Thymus (tissue), 11 donors: ENCODE data around the gene MED29. TPM values are rescaled to one million over a fixed set of nuclear protein-coding genes. Genes with fewer than 3 reads are reported as not detected.
A peak's percentile ranks its signal among the peaks of the same experiment; 100 is the strongest.

Experiments
- DNase-seq, 9 donors: peaks; one replicate each; pipeline ENCODE4 v3.0.0-alpha.2; 2013; ENCODE audit warnings: low spot score in 9 of 9, low read depth in 6 of 9, missing footprints in 1 of 9
- H3K27ac ChIP-seq, 2 donors: one replicate each; pipeline ENCODE4 v1.5.1; 2013; ENCODE audit warnings: control low read depth in 1 of 2, low read depth in 1 of 2, low read length in 1 of 2, mild to moderate bottlenecking in 1 of 2, moderate library complexity in 1 of 2
- H3K27me3 ChIP-seq, 2 donors: one replicate each; pipeline ENCODE4 v1.5.1; 2013; ENCODE audit warnings: low read length in 1 of 2; ENCODE audit not compliant: control insufficient read depth in 2 of 2, insufficient read depth in 1 of 2
- H3K36me3 ChIP-seq, 2 donors: one replicate each; pipeline ENCODE4 v1.5.1; 2013; ENCODE audit warnings: low read length in 1 of 2, mild to moderate bottlenecking in 1 of 2, moderate library complexity in 1 of 2; ENCODE audit not compliant: control insufficient read depth in 2 of 2, insufficient read depth in 2 of 2
- H3K4me1 ChIP-seq, 2 donors: one replicate each; pipeline ENCODE4 v1.5.1; 2013; ENCODE audit warnings: low read length in 2 of 2; ENCODE audit not compliant: control insufficient read depth in 2 of 2, insufficient read depth in 2 of 2
- H3K4me3 ChIP-seq, 2 donors: one replicate each; pipeline ENCODE4 v1.5.1; 2013; ENCODE audit warnings: low read length in 2 of 2, control low read depth in 1 of 2, mild to moderate bottlenecking in 1 of 2
- H3K9me3 ChIP-seq, 2 donors: one replicate each; pipeline ENCODE4 v1.5.1; 2013; ENCODE audit warnings: low read length in 1 of 2, mild to moderate bottlenecking in 1 of 2; ENCODE audit not compliant: control insufficient read depth in 2 of 2, insufficient read depth in 1 of 2
- WGBS: extraction: QIAGEN DNeasy Blood & Tissue Kit; methylation state at CpG from one replicate; pipeline ENCODE4 v1.1.7; 2013; 5-methylcytosine and 5-hydroxymethylcytosine counted together
- polyA plus RNA-seq: library from polyadenylated mRNA; stranded (reverse); fragments of 200-250 nt; gene quantifications from one replicate; pipeline ENCODE4 v1.2.3, GENCODE V29; 2013
- total RNA-seq: library from RNA; stranded (reverse); fragments of 120-200 nt; gene quantifications from one replicate; pipeline ENCODE4 v1.2.4, GENCODE V29; 2013
- donor health status: healthy.

MED29 gene
- total and polyA plus RNA-seq, 2 donors = 15.8 to 27.8 TPM

DNA sequence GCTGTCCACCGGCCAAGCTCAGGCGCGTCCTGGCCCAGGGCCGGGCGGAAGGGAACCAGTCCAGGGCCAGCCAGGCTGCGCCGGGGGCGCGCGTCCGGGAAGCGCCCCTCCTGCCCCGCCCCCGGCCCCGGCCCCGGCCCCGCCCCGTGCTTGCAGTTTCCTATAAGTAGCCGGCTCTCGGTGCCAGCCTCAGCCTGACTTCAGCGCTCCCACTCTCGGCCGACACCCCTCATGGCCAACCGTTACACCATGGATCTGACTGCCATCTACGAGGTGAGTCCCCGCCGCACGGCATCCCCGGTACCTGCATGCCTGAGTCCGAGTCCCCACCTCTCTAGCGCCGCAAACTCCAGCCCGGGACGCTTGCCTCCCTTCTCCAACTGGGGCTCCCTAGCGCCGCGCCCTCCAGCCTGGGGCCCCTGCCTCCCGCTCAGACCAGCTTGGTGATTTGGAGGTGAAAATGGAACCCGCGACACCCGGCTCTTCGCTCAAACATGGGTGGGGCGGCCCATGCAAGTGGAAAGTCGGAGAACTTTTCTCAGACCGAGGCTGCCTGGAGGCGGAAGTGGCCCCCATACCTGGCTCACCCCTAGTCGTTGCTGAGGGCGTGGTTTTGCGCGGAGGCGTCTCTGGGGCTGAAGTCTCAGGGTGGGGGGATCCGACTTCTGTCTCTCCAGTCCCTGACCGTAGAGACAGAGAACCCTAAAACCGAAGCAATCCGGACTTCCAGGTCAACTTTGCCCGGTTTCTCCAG, 15.7 kb downstream of the MED29 start, which contains the start of gene ZFP36:
ZFP36 (plus strand) TSS at position 192 of the 754 bp plus-strand sequence; CDS start at position 250, 58 bp downstream.
- Histone ChIP-seq H3K36me3 (peaks cover 15% of the 10 kb centered on the region in 2 donors), H3K9me3 (peaks cover 0 to 6% of the 10 kb centered on the region in 2 donors), H3K27me3 (peaks cover 0 to 2% of the 10 kb centered on the region in 2 donors), H3K4me3 (peak within 1 kb of the TSS; percentile 99 to 100), H3K27ac (peak within 1 kb of the TSS; percentile 100), H3K4me1 (peaks cover 47 to 85% of the 10 kb centered on the region in 2 donors)
- peak in 6 of 9 donors; percentile 75 to 93 (median 84) for DNase-seq
- WGBS = under 1% methylated on average over 56 of the region's 56 CpGs

GRCh38 chr19:39407410-39407659, 16.2 kb downstream of the MED29 start:
- Histone ChIP-seq H3K4me1 (peaks cover 42 to 80% of the 10 kb centered on the region in 2 donors), H3K27ac (peak overlapping the region; percentile 100), H3K9me3 (peaks cover 0 to 6% of the 10 kb centered on the region in 2 donors), H3K36me3 (peaks cover 15% of the 10 kb centered on the region in 2 donors), H3K4me3 (peak overlapping the region; percentile 99 to 100), H3K27me3 (peaks cover 0 to 2% of the 10 kb centered on the region in 2 donors)
- under 1% methylated on average over 14 of the region's 14 CpGs for WGBS
- DNase-seq = no peak

DNA sequence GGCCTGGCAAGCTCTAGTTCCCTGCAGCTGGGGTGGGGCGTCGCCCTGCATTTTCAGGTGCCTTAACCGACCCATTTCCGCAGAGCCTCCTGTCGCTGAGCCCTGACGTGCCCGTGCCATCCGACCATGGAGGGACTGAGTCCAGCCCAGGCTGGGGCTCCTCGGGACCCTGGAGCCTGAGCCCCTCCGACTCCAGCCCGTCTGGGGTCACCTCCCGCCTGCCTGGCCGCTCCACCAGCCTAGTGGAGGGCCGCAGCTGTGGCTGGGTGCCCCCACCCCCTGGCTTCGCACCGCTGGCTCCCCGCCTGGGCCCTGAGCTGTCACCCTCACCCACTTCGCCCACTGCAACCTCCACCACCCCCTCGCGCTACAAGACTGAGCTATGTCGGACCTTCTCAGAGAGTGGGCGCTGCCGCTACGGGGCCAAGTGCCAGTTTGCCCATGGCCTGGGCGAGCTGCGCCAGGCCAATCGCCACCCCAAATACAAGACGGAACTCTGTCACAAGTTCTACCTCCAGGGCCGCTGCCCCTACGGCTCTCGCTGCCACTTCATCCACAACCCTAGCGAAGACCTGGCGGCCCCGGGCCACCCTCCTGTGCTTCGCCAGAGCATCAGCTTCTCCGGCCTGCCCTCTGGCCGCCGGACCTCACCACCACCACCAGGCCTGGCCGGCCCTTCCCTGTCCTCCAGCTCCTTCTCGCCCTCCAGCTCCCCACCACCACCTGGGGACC, 16.6 kb downstream of the MED29 start:
- WGBS = 40% methylated on average over 40 of the region's 40 CpGs

GRCh38 chr19:39408392-39409207, 17.4 kb downstream of the MED29 start:
- peak overlapping the region; percentile 99 to 100 for H3K4me3 ChIP-seq
- 75% methylated on average over 20 of the region's 20 CpGs for WGBS
- peak in 1 of 9 donors; percentile 27 for DNase-seq
- peaks cover 31 to 69% of the 10 kb centered on the region in 2 donors for H3K4me1 ChIP-seq
- peaks cover 0 to 6% of the 10 kb centered on the region in 2 donors for H3K9me3 ChIP-seq
- peaks cover 0 to 2% of the 10 kb centered on the region in 2 donors for H3K27me3 ChIP-seq
- H3K36me3 ChIP-seq = peaks cover 15% of the 10 kb centered on the region in 2 donors
- H3K27ac ChIP-seq = peak overlapping the region; percentile 100

More for the DNA sequence above, 16.6 kb downstream of the MED29 start:
- H3K27me3 ChIP-seq = peaks cover 0 to 2% of the 10 kb centered on the region in 2 donors
- peak overlapping the region; percentile 99 to 100 for H3K4me3 ChIP-seq
- peak overlapping the region; percentile 100 for H3K27ac ChIP-seq
- H3K9me3 ChIP-seq = peaks cover 0 to 6% of the 10 kb centered on the region in 2 donors
- peaks cover 38 to 75% of the 10 kb centered on the region in 2 donors for H3K4me1 ChIP-seq
- H3K36me3 ChIP-seq = peaks cover 15% of the 10 kb centered on the region in 2 donors
- DNase-seq = peak in 5 of 9 donors; percentile 60 to 88 (median 75)

- peak overlapping the region; percentile 99 to 100 for H3K27ac ChIP-seq
- peaks cover 0 to 6% of the 10 kb centered on the region in 2 donors for H3K9me3 ChIP-seq
- peaks cover 0 to 2% of the 10 kb centered on the region in 2 donors for H3K27me3 ChIP-seq
- 3% methylated on average over 52 of the region's 52 CpGs for WGBS
- peak overlapping the region; percentile 99 to 100 for H3K4me3 ChIP-seq
- DNase-seq = peak in 5 of 9 donors; percentile 58 to 84 (median 70)
- H3K4me1 ChIP-seq = peaks cover 30 to 70% of the 10 kb centered on the region in 2 donors
- peaks cover 15% of the 10 kb centered on the region in 2 donors for H3K36me3 ChIP-seq
Observed at GRCh38 chr19:39409208-39410016, 18.2 kb downstream of the MED29 start.

DNA sequence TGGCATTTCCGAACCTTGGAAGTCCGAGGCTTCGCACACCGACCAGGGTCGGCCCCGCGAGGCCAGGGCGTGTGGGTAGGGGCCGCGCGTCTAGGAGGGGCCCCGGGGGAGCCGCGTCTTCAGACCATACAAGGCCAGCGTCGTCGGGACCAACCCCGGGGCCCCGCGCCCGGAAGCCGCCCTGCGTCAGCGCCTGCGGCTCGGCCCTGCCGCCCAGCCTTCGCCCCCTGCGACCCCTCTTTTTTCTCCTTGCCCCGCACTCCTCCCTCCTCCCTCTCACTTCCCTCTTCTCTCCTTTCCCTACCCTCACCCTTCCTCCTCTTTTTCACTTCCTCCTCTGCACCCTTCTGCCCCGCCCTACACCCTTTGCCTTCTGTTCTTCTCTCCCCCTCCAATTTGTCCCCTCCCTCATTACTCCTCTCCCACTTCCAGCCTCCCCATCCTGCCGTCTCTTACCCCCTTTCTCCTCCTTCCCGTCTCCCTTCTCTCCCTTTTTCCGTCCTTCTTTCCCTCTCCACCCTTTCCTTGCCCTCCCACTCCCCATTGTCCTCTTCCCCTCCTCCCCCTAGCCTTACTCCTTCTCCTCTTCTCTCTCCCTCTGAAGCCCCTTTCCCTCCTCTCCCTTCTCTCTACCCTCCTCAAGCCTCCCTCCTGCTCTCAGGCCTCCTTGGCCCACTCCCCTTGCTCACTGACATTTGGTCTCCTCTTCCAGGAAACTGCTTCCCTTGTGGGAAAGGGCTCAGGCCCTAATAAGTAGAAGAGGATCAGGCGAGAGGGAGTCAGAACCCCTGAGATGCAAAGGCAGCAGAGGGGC, 19.0 kb downstream of the MED29 start:
- H3K4me3 ChIP-seq = peak overlapping the region; percentile 99 to 100
- WGBS = 5% methylated on average over 35 of the region's 35 CpGs
- peaks cover 0 to 2% of the 10 kb centered on the region in 2 donors for H3K27me3 ChIP-seq
- H3K36me3 ChIP-seq = peaks cover 15 to 19% of the 10 kb centered on the region in 2 donors
- peaks cover 29 to 72% of the 10 kb centered on the region in 2 donors for H3K4me1 ChIP-seq
- peak overlapping the region; percentile 99 to 100 for H3K27ac ChIP-seq
- peak in 3 of 9 donors; percentile 61 to 78 (median 63) for DNase-seq
- peaks cover 0 to 6% of the 10 kb centered on the region in 2 donors for H3K9me3 ChIP-seq

DNA sequence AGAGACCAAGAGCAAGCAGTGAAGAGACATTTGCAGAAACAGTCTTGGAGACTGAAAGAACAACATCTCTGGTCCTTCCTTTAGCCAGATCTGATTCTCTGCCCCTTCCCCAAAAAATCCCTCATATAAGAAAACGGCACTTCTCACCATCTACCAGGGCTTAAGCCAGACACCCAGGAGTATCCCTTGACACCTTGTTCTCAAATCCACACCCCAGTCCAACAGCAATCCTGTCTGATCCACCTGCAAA, 19.6 kb downstream of the MED29 start:
- peaks cover 24 to 67% of the 10 kb centered on the region in 2 donors for H3K4me1 ChIP-seq
- peak overlapping the region; percentile 99 to 100 for H3K4me3 ChIP-seq

More for the DNA sequence above, 19.6 kb downstream of the MED29 start:
- Histone ChIP-seq H3K27ac (peak overlapping the region; percentile 99 to 100), H3K27me3 (peaks cover 0 to 2% of the 10 kb centered on the region in 2 donors), H3K9me3 (peaks cover 0 to 6% of the 10 kb centered on the region in 2 donors), H3K36me3 (peaks cover 17 to 25% of the 10 kb centered on the region in 2 donors)
- WGBS = 86% methylated on average over 1 of the region's 1 CpG
- no peak for DNase-seq
